NCI-H1092 treated with DMSO at 0.1 percent for 48 hours (cell line): Measurements from ENCODE around the gene HOXC10.

Experiments
- DNase-seq: peaks from one replicate; lab custom pipeline; 2025; lab: John Stamatoyannopoulos, UW

HOXC10 gene

GRCh38 chr12:53965281-53966084 is 19.5 kb upstream of the HOXC10 start:
- no peak for DNase-seq

GRCh38 chr12:53966085-53966384 is 18.9 kb upstream of the HOXC10 start:
- no peak for DNase-seq

GRCh38 chr12:53966385-53967133 is 18.4 kb upstream of the HOXC10 start:
- no peak for DNase-seq

- no peak for DNase-seq
These were observed 17.5 kb upstream of the HOXC10 start for GRCh38 chr12:53967421-53967925.

GRCh38 chr12:53968214-53969127 is 16.5 kb upstream of the HOXC10 start:
- DNase-seq: no peak

GRCh38 chr12:53969588-53970259 is 15.2 kb upstream of the HOXC10 start:
- DNase-seq: no peak

GRCh38 chr12:53970451-53970850 is 14.5 kb upstream of the HOXC10 start:
- no peak for DNase-seq

- DNase-seq: no peak
These were observed 13.8 kb upstream of the HOXC10 start for GRCh38 chr12:53971129-53971528.

- no peak for DNase-seq
These were observed 13.3 kb upstream of the HOXC10 start for GRCh38 chr12:53971686-53972085.

- DNase-seq: no peak
These were observed 12.7 kb upstream of the HOXC10 start for GRCh38 chr12:53972152-53972702.

GRCh38 chr12:53972722-53973235 is 12.2 kb upstream of the HOXC10 start, which contains the start of gene HOXC11:
TSS of gene HOXC11 (plus strand) at chr12:53973126. CDS start at chr12:53973242, 116 bp downstream.
- DNase-seq: no peak

GRCh38 chr12:53973236-53974042 is 11.5 kb upstream of the HOXC10 start:
- no peak for DNase-seq

GRCh38 chr12:53974084-53975063 is 10.6 kb upstream of the HOXC10 start, which contains the start of gene HOTAIR:
TSS of gene HOTAIR (minus strand) at chr12:53974954.
- peak; percentile 53 for DNase-seq

- no peak for DNase-seq
These were observed 9.9 kb upstream of the HOXC10 start for GRCh38 chr12:53975064-53975471.

GRCh38 chr12:53975479-53976152 is 9.3 kb upstream of the HOXC10 start:
- DNase-seq: no peak

GRCh38 chr12:53976172-53976822 is 8.6 kb upstream of the HOXC10 start:
- DNase-seq: no peak

- no peak for DNase-seq
These were observed 7.9 kb upstream of the HOXC10 start for GRCh38 chr12:53976823-53977595.
